GM18519 (cell line): ENCODE measurements around the gene PPP2R1B.
"Not testable (repeated sequence)": the region's sequence is repeated elsewhere in the genome, so short reads cannot be mapped to it uniquely, and the experiment has no call there.

Experiments used
- ATAC-seq: cut with Tn5 transposase; IDR thresholded peaks from one replicate; pipeline ENCODE4 v1.9.1; 2021; ENCODE audit warnings: mild to moderate bottlenecking, moderate library complexity; ENCODE audit not compliant: unreplicated experiment, low FRiP score

The PPP2R1B gene

GRCh38 chr11:111785076-111785475 is 18.9 kb upstream of the PPP2R1B start:
- no peak for ATAC-seq

DNA sequence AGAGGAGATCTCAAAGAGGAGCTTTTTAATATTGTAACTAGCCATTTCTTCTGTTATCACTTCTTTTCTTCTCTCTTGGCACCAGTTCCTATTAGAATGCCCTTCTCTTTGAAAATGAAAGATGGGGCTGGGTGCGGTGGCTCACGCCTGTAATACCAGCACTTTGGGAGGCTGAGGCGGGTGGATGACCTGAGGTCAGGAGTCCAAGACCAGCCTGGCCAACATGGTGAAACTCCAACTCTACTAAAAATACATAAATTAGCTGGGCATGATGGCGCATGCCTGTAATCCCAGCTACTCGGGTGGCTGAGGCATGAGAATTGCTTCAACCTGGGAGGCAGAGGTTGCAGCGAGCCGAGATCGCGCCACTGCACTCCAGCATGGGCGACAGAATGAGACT is 18.1 kb upstream of the PPP2R1B start:
- not testable (repeated sequence) for ATAC-seq

- ATAC-seq: no peak
Measured at GRCh38 chr11:111782109-111782741, 16.0 kb upstream of the PPP2R1B start.

DNA sequence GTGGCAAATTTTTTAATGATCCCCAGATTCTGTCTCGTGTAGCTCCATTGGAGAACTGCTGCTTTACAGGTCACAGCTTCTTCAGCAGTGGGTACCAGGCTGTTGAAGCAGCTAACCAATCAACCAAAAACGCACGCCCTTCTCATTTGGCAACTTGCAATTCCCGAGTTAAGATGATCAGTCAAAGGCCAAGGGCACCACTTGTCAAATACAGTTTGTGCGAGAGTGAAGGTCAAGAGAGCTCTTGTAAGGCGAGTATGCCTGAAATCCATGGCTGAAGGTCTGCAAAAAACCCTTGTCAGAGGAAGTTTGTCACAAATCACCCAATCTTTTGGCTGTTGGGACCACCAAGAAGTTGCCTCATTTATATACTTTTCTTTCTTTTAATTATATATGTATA is 12.9 kb upstream of the PPP2R1B start:
- ATAC-seq: no peak

GRCh38 chr11:111778047-111778558 is 11.9 kb upstream of the PPP2R1B start:
- no peak for ATAC-seq

DNA sequence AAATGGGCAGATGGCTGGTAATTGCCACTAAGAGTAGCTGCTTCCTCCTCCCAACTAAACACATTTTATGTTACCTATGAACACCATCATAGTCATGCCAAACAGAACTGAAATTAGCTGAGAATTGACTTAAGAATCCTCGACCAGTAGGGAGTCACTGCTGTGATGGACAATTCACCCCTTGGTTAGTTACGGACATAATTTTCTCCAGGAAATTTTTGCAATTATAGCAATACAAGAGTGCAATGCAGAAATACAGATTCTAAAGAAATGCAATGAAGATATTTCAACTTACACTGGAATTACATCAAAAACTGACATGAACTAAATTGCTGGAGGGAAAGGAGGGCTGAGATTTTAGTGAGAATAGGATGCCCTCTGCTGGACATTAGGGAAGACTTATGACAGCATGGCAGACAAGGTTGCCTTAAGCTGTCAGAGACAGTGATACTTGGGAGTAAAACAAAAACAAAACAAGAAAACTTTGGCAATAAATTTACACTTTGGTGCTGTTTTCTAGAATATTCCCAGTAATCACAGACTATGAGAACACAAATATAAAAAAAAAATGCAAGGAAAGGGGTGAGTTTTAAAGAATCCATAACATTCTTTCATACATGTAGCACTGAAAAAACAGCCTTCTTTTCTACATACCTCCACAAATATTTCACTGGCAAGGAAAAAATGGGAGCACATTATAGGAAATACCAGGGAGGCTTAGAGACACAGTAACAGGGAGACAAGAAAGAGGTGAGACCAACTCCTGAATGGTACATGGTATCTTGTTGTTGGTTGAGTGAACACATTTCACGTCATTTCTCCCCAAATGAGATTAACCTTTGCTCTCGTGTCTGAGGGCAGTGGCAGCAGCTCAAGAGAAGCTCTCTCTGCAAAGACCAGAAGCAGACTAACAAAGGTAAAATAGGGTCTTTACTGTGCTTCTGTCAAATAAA is 11.2 kb upstream of the PPP2R1B start:
- ATAC-seq: peak; percentile 43

GRCh38 chr11:111776398-111777093 is 10.4 kb upstream of the PPP2R1B start:
- peak; percentile 92 for ATAC-seq

- no peak for ATAC-seq
Measured at GRCh38 chr11:111774955-111775710, 8.9 kb upstream of the PPP2R1B start.

- ATAC-seq: no peak
Measured at GRCh38 chr11:111772535-111772934, 6.3 kb upstream of the PPP2R1B start.

DNA sequence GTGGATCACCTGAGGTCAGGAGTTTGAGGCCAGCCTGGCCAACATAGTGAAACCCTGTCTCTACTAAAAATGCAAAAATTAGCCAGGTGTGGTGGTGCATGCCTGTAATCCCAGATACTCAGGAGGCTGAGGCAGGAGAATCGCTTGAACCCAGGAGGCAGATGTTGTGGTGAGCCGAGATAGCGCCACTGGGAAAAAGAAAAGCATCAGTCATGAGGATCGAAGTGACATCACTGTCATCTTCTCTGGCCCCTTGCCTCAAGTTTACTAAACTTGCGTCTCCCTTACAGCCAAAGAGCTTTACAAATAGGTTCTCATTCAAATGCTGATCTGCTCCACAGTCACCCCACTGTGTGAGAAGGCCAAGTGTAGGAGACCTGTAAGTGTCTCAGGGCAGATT is 5.0 kb upstream of the PPP2R1B start:
- ATAC-seq: not testable (repeated sequence)

GRCh38 chr11:111770581-111771134 is 4.5 kb upstream of the PPP2R1B start:
- no peak for ATAC-seq

DNA sequence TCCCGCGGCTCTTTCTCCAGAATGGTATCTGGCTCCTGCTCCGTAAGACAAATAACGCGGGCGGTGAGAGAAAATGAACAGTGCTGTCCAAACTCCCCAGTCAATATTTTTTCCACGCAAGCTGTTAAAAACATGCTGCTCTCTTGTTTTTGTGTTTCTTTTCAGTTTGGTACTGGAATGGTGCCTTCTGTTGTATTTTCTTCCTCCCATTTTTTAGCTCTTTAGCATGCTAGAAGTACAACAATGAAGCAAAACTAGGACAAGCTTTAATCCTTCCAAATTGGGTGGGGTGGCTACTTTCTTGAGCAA is 599 bp upstream of the PPP2R1B start:
- ATAC-seq: no peak

GRCh38 chr11:111765320-111765983 is 737 bp downstream of the PPP2R1B start:
- ATAC-seq: peak; percentile 26

DNA sequence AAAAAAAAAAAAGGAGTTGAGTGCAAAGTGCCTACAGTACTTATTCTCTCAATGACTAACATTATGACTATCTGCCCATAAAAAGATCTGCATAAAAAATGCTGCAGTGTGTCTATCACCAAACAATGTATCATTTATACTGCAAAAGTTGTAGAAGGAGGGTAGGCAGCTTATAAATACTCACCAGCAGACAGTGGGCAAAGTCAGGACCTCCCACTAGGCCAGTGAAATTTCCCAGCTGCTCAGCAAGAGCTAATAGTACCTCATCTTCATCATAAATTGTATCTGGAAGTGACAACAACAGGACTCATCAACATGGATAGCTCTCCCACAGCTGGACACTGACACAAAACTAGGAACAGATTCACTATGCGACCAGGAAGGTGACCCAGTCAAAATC is 1.6 kb downstream of the PPP2R1B start:
- ATAC-seq: no peak

GRCh38 chr11:111762981-111763643 is 3.1 kb downstream of the PPP2R1B start:
- ATAC-seq: no peak

- ATAC-seq: no peak
Measured at GRCh38 chr11:111762526-111762925, 3.7 kb downstream of the PPP2R1B start.

- ATAC-seq: no peak
Measured at GRCh38 chr11:111761036-111761435, 5.2 kb downstream of the PPP2R1B start.

DNA sequence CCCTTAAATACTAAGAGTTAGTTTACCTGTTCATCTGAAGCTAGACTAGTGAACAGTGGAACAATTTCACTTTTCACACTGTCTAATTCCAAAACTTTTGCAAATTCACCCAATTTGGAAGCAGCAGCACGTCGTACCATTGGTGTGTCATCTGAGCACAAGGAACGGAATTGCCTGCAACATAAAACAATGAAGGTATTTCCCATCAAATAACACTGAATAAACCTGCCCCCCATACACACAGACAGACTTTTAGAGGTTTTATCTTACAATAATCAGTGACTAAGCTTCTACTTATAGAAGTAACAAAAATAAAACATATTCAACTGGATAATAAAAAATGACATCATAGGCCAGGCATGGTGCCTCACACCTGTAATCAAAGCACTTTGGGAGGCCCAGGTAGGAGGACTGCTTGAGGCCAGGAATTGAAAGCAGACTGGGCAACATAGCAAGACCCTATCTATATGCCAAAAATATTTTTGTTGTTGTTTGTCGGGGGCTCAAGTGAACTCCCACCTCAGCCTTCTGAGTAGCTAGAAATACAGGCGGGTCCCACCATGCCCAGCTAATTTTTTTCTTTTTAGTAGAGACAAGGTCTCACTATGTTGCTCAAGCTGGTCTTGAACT is 6.3 kb downstream of the PPP2R1B start:
- ATAC-seq: no peak

GRCh38 chr11:111759376-111759775 is 6.8 kb downstream of the PPP2R1B start:
- no peak for ATAC-seq
